ENCODE data around the gene PLA2G2A. TPM values are rescaled to one million over a fixed set of nuclear protein-coding genes. Genes with fewer than 3 reads are reported as not detected.

The PLA2G2A gene
- total and polyA plus RNA-seq, 10 of the 15 experiments (the other 5 are each of a cell fraction or from before 2014, with no cell fraction given) = 0.36 TPM; not detected in 9

DNA sequence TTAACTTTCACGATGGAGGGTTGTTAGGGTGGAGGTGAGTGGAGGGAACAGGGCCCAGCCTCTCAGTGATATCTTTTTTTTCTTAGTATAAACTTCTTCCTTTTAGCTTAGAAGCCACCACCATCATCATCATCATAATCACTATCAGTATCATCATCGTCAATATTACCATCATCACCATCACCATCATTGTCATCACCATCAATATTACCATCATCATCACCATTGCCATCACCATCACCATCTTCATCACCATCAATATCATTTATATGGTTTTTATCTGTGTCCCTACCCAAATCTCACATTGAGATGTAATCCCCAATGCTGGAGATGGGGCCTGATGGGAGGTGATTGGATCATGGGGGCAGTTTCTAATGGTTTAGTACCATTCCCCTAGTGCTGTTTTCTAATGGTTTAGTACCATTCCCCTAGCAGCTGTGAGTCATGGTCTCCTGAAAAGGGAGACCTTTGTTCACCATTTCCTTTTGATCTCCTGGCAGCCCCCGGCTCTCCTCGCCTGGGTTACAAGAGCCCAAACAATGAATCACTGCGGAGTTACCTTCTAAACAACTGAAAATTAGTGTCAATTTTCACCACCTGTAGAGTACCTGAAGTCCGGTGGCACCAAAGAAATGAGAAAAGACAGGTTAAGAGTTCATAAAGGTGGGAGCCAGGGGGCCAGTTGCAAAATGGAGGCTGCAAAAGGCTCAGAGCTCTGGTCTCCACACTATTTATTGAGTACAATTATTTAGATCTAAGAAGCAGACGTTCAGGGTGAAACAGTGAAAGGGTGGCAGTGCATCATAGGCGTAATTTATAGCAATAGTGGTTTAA, 52.9 kb downstream of the PLA2G2A start (continued):
- no peak for TF ChIP-seq SMAD1 (IDR thresholded peaks at IDR 0.05; ENCODE audit: low read depth, partially characterized antibody)
- TF ChIP-seq, protein P1, sequence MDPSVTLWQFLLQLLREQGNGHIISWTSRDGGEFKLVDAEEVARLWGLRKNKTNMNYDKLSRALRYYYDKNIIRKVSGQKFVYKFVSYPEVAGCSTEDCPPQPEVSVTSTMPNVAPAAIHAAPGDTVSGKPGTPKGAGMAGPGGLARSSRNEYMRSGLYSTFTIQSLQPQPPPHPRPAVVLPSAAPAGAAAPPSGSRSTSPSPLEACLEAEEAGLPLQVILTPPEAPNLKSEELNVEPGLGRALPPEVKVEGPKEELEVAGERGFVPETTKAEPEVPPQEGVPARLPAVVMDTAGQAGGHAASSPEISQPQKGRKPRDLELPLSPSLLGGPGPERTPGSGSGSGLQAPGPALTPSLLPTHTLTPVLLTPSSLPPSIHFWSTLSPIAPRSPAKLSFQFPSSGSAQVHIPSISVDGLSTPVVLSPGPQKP (IDR thresholded peaks at IDR 0.05; ENCODE audit: low read depth, low read length) = no peak

Other genes starting within 250 kb of the PLA2G2A start
Only the 7 nearest of the 9 such genes appear.
- 15.5 and 20.8 TPM in 2 replicates for gene TMCO4, start 179.7 kb downstream of the PLA2G2A start, total RNA-seq (2014; rRNA removed)
- 8.9 and 11.6 TPM in 2 replicates for gene TMCO4, start 179.7 kb downstream of the PLA2G2A start, total RNA-seq (2014; rRNA removed; fragmentation: Illumina TruSeq; extraction: Trizol)
- gene TMCO4, start 179.7 kb downstream of the PLA2G2A start, total RNA-seq (2021) = 17.8 and 19.1 TPM in 2 replicates
- 6.1 and 8.0 TPM in 2 replicates for gene TMCO4, start 179.7 kb downstream of the PLA2G2A start, polyA plus RNA-seq (2011; rRNA removed)
- gene TMCO4, start 179.7 kb downstream of the PLA2G2A start, polyA plus RNA-seq (2014; fragmentation: Illumina TruSeq; extraction: Trizol) = 7.1 and 11.9 TPM in 2 replicates
- gene TMCO4, start 179.7 kb downstream of the PLA2G2A start, polyA plus RNA-seq (2014; fragmentation: Nextera tagmentation; extraction: Ambion mirVana) = 1 to 10 TPM; 2.4 to 3.1 TPM
- 14.5 and 15.1 TPM in 2 replicates for gene TMCO4, start 179.7 kb downstream of the PLA2G2A start, polyA plus RNA-seq (2014; rRNA removed)
- gene TMCO4, start 179.7 kb downstream of the PLA2G2A start, polyA plus RNA-seq (2016; fragmentation: Nextera tagmentation; extraction: Ambion mirVana) = 10 to 100 TPM; 14.0 to 14.9 TPM
- not detected in 2 replicates for gene RNF186, start 164.3 kb downstream of the PLA2G2A start, total RNA-seq (2014; rRNA removed)
- gene RNF186, start 164.3 kb downstream of the PLA2G2A start, total RNA-seq (2014; rRNA removed; fragmentation: Illumina TruSeq; extraction: Trizol) = not detected in 2 replicates
- not detected in 2 replicates for gene RNF186, start 164.3 kb downstream of the PLA2G2A start, total RNA-seq (2021)
- not detected in 2 replicates for gene RNF186, start 164.3 kb downstream of the PLA2G2A start, polyA plus RNA-seq (2011; rRNA removed)
- gene RNF186, start 164.3 kb downstream of the PLA2G2A start, polyA plus RNA-seq (2014; fragmentation: Illumina TruSeq; extraction: Trizol) = not detected in 2 replicates
- gene RNF186, start 164.3 kb downstream of the PLA2G2A start, polyA plus RNA-seq (2014; fragmentation: Nextera tagmentation; extraction: Ambion mirVana) = not detected
- gene RNF186, start 164.3 kb downstream of the PLA2G2A start, polyA plus RNA-seq (2014; rRNA removed) = not detected in 2 replicates
- not detected for gene RNF186, start 164.3 kb downstream of the PLA2G2A start, polyA plus RNA-seq (2016; fragmentation: Nextera tagmentation; extraction: Ambion mirVana)
- gene OTUD3, start 97.2 kb downstream of the PLA2G2A start, total RNA-seq (2014; rRNA removed) = 4.3 and 6.3 TPM in 2 replicates
- 8.0 TPM in 2 replicates for gene OTUD3, start 97.2 kb downstream of the PLA2G2A start, total RNA-seq (2014; rRNA removed; fragmentation: Illumina TruSeq; extraction: Trizol)
- 5.1 and 8.4 TPM in 2 replicates for gene OTUD3, start 97.2 kb downstream of the PLA2G2A start, total RNA-seq (2021)
- gene OTUD3, start 97.2 kb downstream of the PLA2G2A start, polyA plus RNA-seq (2011; rRNA removed) = 8.9 and 10.9 TPM in 2 replicates
- gene OTUD3, start 97.2 kb downstream of the PLA2G2A start, polyA plus RNA-seq (2014; fragmentation: Illumina TruSeq; extraction: Trizol) = 5.3 and 6.7 TPM in 2 replicates
- gene OTUD3, start 97.2 kb downstream of the PLA2G2A start, polyA plus RNA-seq (2014; fragmentation: Nextera tagmentation; extraction: Ambion mirVana) = under 1 TPM; 0.77 to 1.00 TPM
- gene OTUD3, start 97.2 kb downstream of the PLA2G2A start, polyA plus RNA-seq (2014; rRNA removed) = 5.3 and 7.4 TPM in 2 replicates
- gene OTUD3, start 97.2 kb downstream of the PLA2G2A start, polyA plus RNA-seq (2016; fragmentation: Nextera tagmentation; extraction: Ambion mirVana) = 1 to 10 TPM; 1.8 to 1.9 TPM
- gene PLA2G2E, start 56.0 kb downstream of the PLA2G2A start, total RNA-seq (2014; rRNA removed) = not detected in 2 replicates
- not detected in 2 replicates for gene PLA2G2E, start 56.0 kb downstream of the PLA2G2A start, total RNA-seq (2014; rRNA removed; fragmentation: Illumina TruSeq; extraction: Trizol)
- gene PLA2G2E, start 56.0 kb downstream of the PLA2G2A start, total RNA-seq (2021) = not detected in 2 replicates
- not detected in 2 replicates for gene PLA2G2E, start 56.0 kb downstream of the PLA2G2A start, polyA plus RNA-seq (2011; rRNA removed)
- gene PLA2G2E, start 56.0 kb downstream of the PLA2G2A start, polyA plus RNA-seq (2014; fragmentation: Illumina TruSeq; extraction: Trizol) = not detected in 2 replicates
- gene PLA2G2E, start 56.0 kb downstream of the PLA2G2A start, polyA plus RNA-seq (2014; fragmentation: Nextera tagmentation; extraction: Ambion mirVana) = not detected
- gene PLA2G2E, start 56.0 kb downstream of the PLA2G2A start, polyA plus RNA-seq (2014; rRNA removed) = not detected in 2 replicates
- gene PLA2G2E, start 56.0 kb downstream of the PLA2G2A start, polyA plus RNA-seq (2016; fragmentation: Nextera tagmentation; extraction: Ambion mirVana) = not detected
- 0.17 TPM in 1 of 2 replicates, not detected in the other for gene PLA2G5, start 90.6 kb upstream of the PLA2G2A start, total RNA-seq (2014; rRNA removed)
- not detected in 2 replicates for gene PLA2G5, start 90.6 kb upstream of the PLA2G2A start, total RNA-seq (2014; rRNA removed; fragmentation: Illumina TruSeq; extraction: Trizol)
- gene PLA2G5, start 90.6 kb upstream of the PLA2G2A start, total RNA-seq (2021) = not detected in 2 replicates
- gene PLA2G5, start 90.6 kb upstream of the PLA2G2A start, polyA plus RNA-seq (2011; rRNA removed) = 0.10 TPM in 1 of 2 replicates, not detected in the other
- gene PLA2G5, start 90.6 kb upstream of the PLA2G2A start, polyA plus RNA-seq (2014; fragmentation: Illumina TruSeq; extraction: Trizol) = 0.19 TPM in 1 of 2 replicates, not detected in the other
- not detected for gene PLA2G5, start 90.6 kb upstream of the PLA2G2A start, polyA plus RNA-seq (2014; fragmentation: Nextera tagmentation; extraction: Ambion mirVana)
- not detected in 2 replicates for gene PLA2G5, start 90.6 kb upstream of the PLA2G2A start, polyA plus RNA-seq (2014; rRNA removed)
- not detected for gene PLA2G5, start 90.6 kb upstream of the PLA2G2A start, polyA plus RNA-seq (2016; fragmentation: Nextera tagmentation; extraction: Ambion mirVana)
- gene PLA2G2D, start 139.9 kb upstream of the PLA2G2A start, total RNA-seq (2014; rRNA removed) = 0.06 and 0.11 TPM in 2 replicates
- 0.14 and 0.22 TPM in 2 replicates for gene PLA2G2D, start 139.9 kb upstream of the PLA2G2A start, total RNA-seq (2014; rRNA removed; fragmentation: Illumina TruSeq; extraction: Trizol)
- 0.13 and 0.27 TPM in 2 replicates for gene PLA2G2D, start 139.9 kb upstream of the PLA2G2A start, total RNA-seq (2021)
- 0.13 and 0.19 TPM in 2 replicates for gene PLA2G2D, start 139.9 kb upstream of the PLA2G2A start, polyA plus RNA-seq (2011; rRNA removed)
- gene PLA2G2D, start 139.9 kb upstream of the PLA2G2A start, polyA plus RNA-seq (2014; fragmentation: Illumina TruSeq; extraction: Trizol) = 0.34 TPM in 1 of 2 replicates, not detected in the other
- gene PLA2G2D, start 139.9 kb upstream of the PLA2G2A start, polyA plus RNA-seq (2014; fragmentation: Nextera tagmentation; extraction: Ambion mirVana) = under 1 TPM; 0.06 to 0.07 TPM
- 0.38 TPM in 2 replicates for gene PLA2G2D, start 139.9 kb upstream of the PLA2G2A start, polyA plus RNA-seq (2014; rRNA removed)
- gene PLA2G2D, start 139.9 kb upstream of the PLA2G2A start, polyA plus RNA-seq (2016; fragmentation: Nextera tagmentation; extraction: Ambion mirVana) = not detected
- gene PLA2G2F, start 159.7 kb upstream of the PLA2G2A start, total RNA-seq (2014; rRNA removed) = not detected in 2 replicates
- not detected in 2 replicates for gene PLA2G2F, start 159.7 kb upstream of the PLA2G2A start, total RNA-seq (2014; rRNA removed; fragmentation: Illumina TruSeq; extraction: Trizol)
- not detected in 2 replicates for gene PLA2G2F, start 159.7 kb upstream of the PLA2G2A start, total RNA-seq (2021)
- gene PLA2G2F, start 159.7 kb upstream of the PLA2G2A start, polyA plus RNA-seq (2011; rRNA removed) = not detected in 2 replicates
- gene PLA2G2F, start 159.7 kb upstream of the PLA2G2A start, polyA plus RNA-seq (2014; fragmentation: Illumina TruSeq; extraction: Trizol) = 0.03 TPM in 1 of 2 replicates, not detected in the other
- gene PLA2G2F, start 159.7 kb upstream of the PLA2G2A start, polyA plus RNA-seq (2014; fragmentation: Nextera tagmentation; extraction: Ambion mirVana) = not detected
- gene PLA2G2F, start 159.7 kb upstream of the PLA2G2A start, polyA plus RNA-seq (2014; rRNA removed) = 0.09 TPM in 1 of 2 replicates, not detected in the other
- not detected for gene PLA2G2F, start 159.7 kb upstream of the PLA2G2A start, polyA plus RNA-seq (2016; fragmentation: Nextera tagmentation; extraction: Ambion mirVana)

Data from GM12878 (cell line).